Endodermal cell (in vitro differentiated cells): ENCODE measurements around the gene GSG1L. TPM values are rescaled to one million over a fixed set of nuclear protein-coding genes. Genes with fewer than 3 reads are reported as not detected.
A peak's percentile ranks its signal among the peaks of the same experiment; 100 is the strongest.

Experiments used
- DNase-seq: peaks from one replicate; pipeline ENCODE4 v3.0.0-alpha.2; 2017
- H3K27ac ChIP-seq: 2 replicates; pipeline ENCODE4 v1.5.1; 2013; ENCODE audit warnings: mild to moderate bottlenecking, low read depth, low read length, moderate library complexity
- H3K27me3 ChIP-seq: 2 replicates; pipeline ENCODE4 v1.6.1; 2013; ENCODE audit warnings: mild to moderate bottlenecking, low read length, moderate library complexity; ENCODE audit not compliant: insufficient read depth, control insufficient read depth, poor library complexity, severe bottlenecking
- H3K36me3 ChIP-seq: 2 replicates; pipeline ENCODE4 v1.7.0; 2013; ENCODE audit warnings: mild to moderate bottlenecking, low read length, moderate library complexity; ENCODE audit not compliant: control insufficient read depth, insufficient read depth
- H3K4me1 ChIP-seq: one replicate; pipeline ENCODE4 v1.7.0; 2013; ENCODE audit warnings: low read length; ENCODE audit not compliant: control insufficient read depth, insufficient read depth
- H3K4me3 ChIP-seq: 2 replicates; pipeline ENCODE4 v1.5.1; 2013; ENCODE audit warnings: mild to moderate bottlenecking, low read length, moderate library complexity
- H3K9ac ChIP-seq: 2 replicates; pipeline ENCODE4 v1.6.1; 2013; ENCODE audit warnings: mild to moderate bottlenecking, low read length, moderate library complexity; ENCODE audit not compliant: poor library complexity, severe bottlenecking; ENCODE audit errors: extremely low read depth
- H3K9me3 ChIP-seq: 2 replicates; pipeline ENCODE4 v1.6.1; 2013; ENCODE audit warnings: mild to moderate bottlenecking, low read length, moderate library complexity; ENCODE audit not compliant: control insufficient read depth
- H3K27ac Mint-ChIP-seq: 2 replicates; pipeline ENCODE4 v1.8.0; 2020; ENCODE audit warnings: mixed read lengths
- H3K27me3 Mint-ChIP-seq: 2 replicates; pipeline ENCODE4 v1.8.0; 2021; ENCODE audit warnings: mild to moderate bottlenecking, mixed read lengths; ENCODE audit not compliant: insufficient read depth
- H3K36me3 Mint-ChIP-seq: 2 replicates; pipeline ENCODE4 v1.8.0; 2020; ENCODE audit warnings: low read depth, mixed read lengths
- H3K4me1 Mint-ChIP-seq: 2 replicates; pipeline ENCODE4 v1.8.0; 2020; ENCODE audit warnings: mixed read lengths
- H3K4me3 Mint-ChIP-seq: 2 replicates; pipeline ENCODE4 v1.8.0; 2020; ENCODE audit warnings: mild to moderate bottlenecking, moderate library complexity, mixed read lengths
- H3K9me3 Mint-ChIP-seq: 2 replicates; pipeline ENCODE4 v1.8.0; 2020; ENCODE audit warnings: mild to moderate bottlenecking, mixed read lengths
- CTCF ChIP-seq: fragments of 200-600 bp; sonication (generic); conservative IDR thresholded peaks from 2 replicates; pipeline ENCODE4 v1.5.0; 2021; ENCODE audit warnings: antibody characterized with exemption, mild to moderate bottlenecking
- WGBS, 2 experiments: methylation state at CpG; one replicate each; pipeline versions ENCODE4 v1.1.5 to v1.1.7; 2013; ENCODE audit warnings: missing lambda C conversion rate in 2 of 2, mixed read lengths in 1 of 2; ENCODE audit not compliant: insufficient coverage in 1 of 2, insufficient read length in 1 of 2; 5-methylcytosine and 5-hydroxymethylcytosine counted together
- total RNA-seq, 2 donors: library from RNA; stranded (reverse); fragmentation: NEBNext Ultra II Directional in 1 of 2; extraction: Animal tissue kit (Norgen Biotek cat#: 25700) in 1 of 2; gene quantifications; 2 replicates in 1 of 2; 3 replicates in 1 of 2; pipeline ENCODE4 v1.2.1, GENCODE V29; 2021

Gene GSG1L
- total RNA-seq, 2 donors from 2014 or later: 0.24 TPM; not detected in 1

GRCh38 chr16:28089992-28090365, 26.5 kb upstream of the GSG1L start:
- Mint-ChIP-seq H3K36me3 (no peaks in the 10 kb centered on the region), H3K27me3 (no peaks in the 10 kb centered on the region), H3K4me3 (no peak overlapping the region), H3K4me1 (peaks cover 9% of the 10 kb centered on the region), H3K27ac (no peak overlapping the region), H3K9me3 (no peaks in the 10 kb centered on the region)
- H3K9me3 ChIP-seq: no peaks in the 10 kb centered on the region
- no peaks in the 10 kb centered on the region for H3K36me3 ChIP-seq
- H3K27me3 ChIP-seq: no peaks in the 10 kb centered on the region
- H3K4me3 ChIP-seq: no peak overlapping the region
- TF ChIP-seq CTCF: no peak
- no peak for DNase-seq
- no peaks in the 10 kb centered on the region for H3K4me1 ChIP-seq
- WGBS, 2 experiments: 86 to 100% methylated on average over 2 to 7 of the region's 7 CpGs
- H3K27ac ChIP-seq: no peak overlapping the region
- no peak overlapping the region for H3K9ac ChIP-seq

GRCh38 chr16:28089205-28089991, 25.9 kb upstream of the GSG1L start:
- H3K4me1 ChIP-seq: no peaks in the 10 kb centered on the region
- no peak overlapping the region for H3K27ac Mint-ChIP-seq
- no peaks in the 10 kb centered on the region for H3K36me3 Mint-ChIP-seq
- no peaks in the 10 kb centered on the region for H3K9me3 Mint-ChIP-seq
- no peak overlapping the region for H3K4me3 ChIP-seq
- no peak overlapping the region for H3K4me3 Mint-ChIP-seq
- H3K27me3 Mint-ChIP-seq: no peaks in the 10 kb centered on the region
- H3K27me3 ChIP-seq: no peaks in the 10 kb centered on the region
- no peak for TF ChIP-seq CTCF
- no peaks in the 10 kb centered on the region for H3K9me3 ChIP-seq
- DNase-seq: no peak
- H3K9ac ChIP-seq: no peak overlapping the region
- H3K36me3 ChIP-seq: no peaks in the 10 kb centered on the region
- 100% methylated on average over 1 of the region's 3 CpGs; no CpG with 5 or more reads in 1 of the 2 experiments for WGBS, 2 experiments
- peaks cover 9% of the 10 kb centered on the region for H3K4me1 Mint-ChIP-seq
- H3K27ac ChIP-seq: no peak overlapping the region

- Mint-ChIP-seq H3K4me1 (peaks cover 1% of the 10 kb centered on the region), H3K27ac (no peak overlapping the region), H3K36me3 (no peaks in the 10 kb centered on the region), H3K4me3 (no peak overlapping the region), H3K9me3 (no peaks in the 10 kb centered on the region), H3K27me3 (no peaks in the 10 kb centered on the region)
- no peaks in the 10 kb centered on the region for H3K9me3 ChIP-seq
- 84 to 85% methylated on average over 4 to 7 of the region's 7 CpGs for WGBS, 2 experiments
- no peaks in the 10 kb centered on the region for H3K27me3 ChIP-seq
- DNase-seq: peak; percentile 65
- H3K9ac ChIP-seq: no peak overlapping the region
- no peaks in the 10 kb centered on the region for H3K36me3 ChIP-seq
- H3K4me3 ChIP-seq: no peak overlapping the region
- no peak overlapping the region for H3K27ac ChIP-seq
- TF ChIP-seq CTCF: no peak
- no peaks in the 10 kb centered on the region for H3K4me1 ChIP-seq
Measured at GRCh38 chr16:28087675-28088300, 24.3 kb upstream of the GSG1L start.
